ENCODE data around the gene TENM4. TPM values are rescaled to one million over a fixed set of nuclear protein-coding genes. Genes with fewer than 3 reads are reported as not detected.
A peak's percentile ranks its signal among the peaks of the same experiment; 100 is the strongest.

Gene TENM4
- total RNA-seq, 1 donor from 2014 or later, result 50.7 TPM

- Mint-ChIP-seq H3K4me1 (ENCODE audit: low read depth, unreplicated experiment) (peaks cover 23% of the 10 kb centered on the region), H3K27ac (ENCODE audit: unreplicated experiment) (peak overlapping the region; percentile 82), H3K36me3 (ENCODE audit: unreplicated experiment) (no peaks in the 10 kb centered on the region), H3K27me3 (ENCODE audit: unreplicated experiment) (peaks cover 4% of the 10 kb centered on the region), H3K4me3 (ENCODE audit: unreplicated experiment) (peak overlapping the region; percentile 67), H3K9me3 (ENCODE audit: unreplicated experiment) (peaks cover 7% of the 10 kb centered on the region)
- no peak for TF ChIP-seq CTCF (IDR thresholded peaks at IDR 0.05; ENCODE audit: partially characterized antibody, unreplicated experiment)
- peak; percentile 79 for DNase-seq
Measured at GRCh38 chr11:79263001-79263400, 177.8 kb downstream of the TENM4 start.

- TF ChIP-seq CTCF (IDR thresholded peaks at IDR 0.05; ENCODE audit: partially characterized antibody, unreplicated experiment), result no peak
- Mint-ChIP-seq H3K4me1 (ENCODE audit: low read depth, unreplicated experiment) (peaks cover 27% of the 10 kb centered on the region), H3K4me3 (ENCODE audit: unreplicated experiment) (no peak overlapping the region), H3K36me3 (ENCODE audit: unreplicated experiment) (no peaks in the 10 kb centered on the region), H3K27me3 (ENCODE audit: unreplicated experiment) (peaks cover 4% of the 10 kb centered on the region), H3K9me3 (ENCODE audit: unreplicated experiment) (peaks cover 7% of the 10 kb centered on the region), H3K27ac (ENCODE audit: unreplicated experiment) (peak overlapping the region; percentile 82)
- DNase-seq, result no peak
Measured at GRCh38 chr11:79262221-79262620, 178.6 kb downstream of the TENM4 start.

GRCh38 chr11:79261684-79262083 lies 179.1 kb downstream of the TENM4 start:
- no peak for DNase-seq
- H3K4me1 Mint-ChIP-seq (ENCODE audit: low read depth, unreplicated experiment), result peaks cover 30% of the 10 kb centered on the region
- no peaks in the 10 kb centered on the region for H3K36me3 Mint-ChIP-seq (ENCODE audit: unreplicated experiment)
- peak overlapping the region; percentile 11 for H3K4me3 Mint-ChIP-seq (ENCODE audit: unreplicated experiment)
- peaks cover 4% of the 10 kb centered on the region for H3K27me3 Mint-ChIP-seq (ENCODE audit: unreplicated experiment)
- H3K27ac Mint-ChIP-seq (ENCODE audit: unreplicated experiment), result no peak overlapping the region
- peaks cover 7% of the 10 kb centered on the region for H3K9me3 Mint-ChIP-seq (ENCODE audit: unreplicated experiment)
- no peak for TF ChIP-seq CTCF (IDR thresholded peaks at IDR 0.05; ENCODE audit: partially characterized antibody, unreplicated experiment)

GRCh38 chr11:79259800-79260199 lies 181.0 kb downstream of the TENM4 start:
- no peak for TF ChIP-seq CTCF (IDR thresholded peaks at IDR 0.05; ENCODE audit: partially characterized antibody, unreplicated experiment)
- Mint-ChIP-seq H3K36me3 (ENCODE audit: unreplicated experiment) (no peaks in the 10 kb centered on the region), H3K4me3 (ENCODE audit: unreplicated experiment) (no peak overlapping the region), H3K4me1 (ENCODE audit: low read depth, unreplicated experiment) (peaks cover 31% of the 10 kb centered on the region), H3K27me3 (ENCODE audit: unreplicated experiment) (peaks cover 4% of the 10 kb centered on the region), H3K9me3 (ENCODE audit: unreplicated experiment) (peaks cover 7% of the 10 kb centered on the region), H3K27ac (ENCODE audit: unreplicated experiment) (no peak overlapping the region)
- DNase-seq, result no peak

GRCh38 chr11:79258576-79258975 lies 182.3 kb downstream of the TENM4 start:
- no peak overlapping the region for H3K4me3 Mint-ChIP-seq (ENCODE audit: unreplicated experiment)
- no peak overlapping the region for H3K27ac Mint-ChIP-seq (ENCODE audit: unreplicated experiment)
- peaks cover 9% of the 10 kb centered on the region for H3K9me3 Mint-ChIP-seq (ENCODE audit: unreplicated experiment)
- peaks cover 4% of the 10 kb centered on the region for H3K27me3 Mint-ChIP-seq (ENCODE audit: unreplicated experiment)
- H3K4me1 Mint-ChIP-seq (ENCODE audit: low read depth, unreplicated experiment), result peaks cover 41% of the 10 kb centered on the region
- no peak for TF ChIP-seq CTCF (IDR thresholded peaks at IDR 0.05; ENCODE audit: partially characterized antibody, unreplicated experiment)
- H3K36me3 Mint-ChIP-seq (ENCODE audit: unreplicated experiment), result no peaks in the 10 kb centered on the region
- no peak for DNase-seq
